ENCODE data around the gene SLC39A11.

DNA sequence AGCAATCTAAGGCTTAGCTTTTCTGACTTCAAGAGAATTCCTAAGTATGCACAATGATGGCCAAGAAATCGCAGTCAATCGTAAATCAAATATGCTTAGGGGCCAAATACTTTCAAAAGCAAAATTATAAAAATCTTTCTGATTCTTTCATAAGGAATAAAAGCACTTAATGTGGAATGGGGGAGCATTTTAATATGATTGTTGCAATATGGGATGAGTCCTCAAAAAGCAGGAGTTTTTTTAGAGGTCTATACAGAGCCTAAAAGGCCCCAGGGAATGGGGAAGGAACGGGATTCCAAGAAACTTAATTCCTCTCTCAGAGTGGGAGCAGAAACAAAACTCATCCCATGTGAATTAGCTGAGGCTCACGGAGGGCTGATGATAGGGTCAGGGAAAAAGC, 14.7 kb upstream of the SLC39A11 start:
- TF ChIP-seq RAD21 (IDR thresholded peaks at IDR 0.05; ENCODE audit: low read depth) (no peak), YY1 (IDR thresholded peaks at IDR 0.05; ENCODE audit: low read depth) (no peak), EP300 (IDR thresholded peaks at IDR 0.05; ENCODE audit: borderline replicate concordance) (no peak), TEAD4 (IDR thresholded peaks at IDR 0.05) (no peak), TCF12 (IDR thresholded peaks at IDR 0.05; ENCODE audit: low read depth) (no peak), TAF1 (IDR thresholded peaks at IDR 0.05; ENCODE audit: low read depth) (no peak), CEBPB (IDR thresholded peaks at IDR 0.05) (no peak), FOXM1 (IDR thresholded peaks at IDR 0.05; ENCODE audit: borderline replicate concordance, low read depth) (no peak), CREB1 (IDR thresholded peaks at IDR 0.05; ENCODE audit: low read depth) (no peak), EGR1 (IDR thresholded peaks at IDR 0.05) (no peak), NFIC (IDR thresholded peaks at IDR 0.05) (no peak)
- TF ChIP-seq, protein P1, sequence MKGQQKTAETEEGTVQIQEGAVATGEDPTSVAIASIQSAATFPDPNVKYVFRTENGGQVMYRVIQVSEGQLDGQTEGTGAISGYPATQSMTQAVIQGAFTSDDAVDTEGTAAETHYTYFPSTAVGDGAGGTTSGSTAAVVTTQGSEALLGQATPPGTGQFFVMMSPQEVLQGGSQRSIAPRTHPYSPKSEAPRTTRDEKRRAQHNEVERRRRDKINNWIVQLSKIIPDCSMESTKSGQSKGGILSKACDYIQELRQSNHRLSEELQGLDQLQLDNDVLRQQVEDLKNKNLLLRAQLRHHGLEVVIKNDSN (IDR thresholded peaks at IDR 0.05): no peak
- TF ChIP-seq, protein P2, sequence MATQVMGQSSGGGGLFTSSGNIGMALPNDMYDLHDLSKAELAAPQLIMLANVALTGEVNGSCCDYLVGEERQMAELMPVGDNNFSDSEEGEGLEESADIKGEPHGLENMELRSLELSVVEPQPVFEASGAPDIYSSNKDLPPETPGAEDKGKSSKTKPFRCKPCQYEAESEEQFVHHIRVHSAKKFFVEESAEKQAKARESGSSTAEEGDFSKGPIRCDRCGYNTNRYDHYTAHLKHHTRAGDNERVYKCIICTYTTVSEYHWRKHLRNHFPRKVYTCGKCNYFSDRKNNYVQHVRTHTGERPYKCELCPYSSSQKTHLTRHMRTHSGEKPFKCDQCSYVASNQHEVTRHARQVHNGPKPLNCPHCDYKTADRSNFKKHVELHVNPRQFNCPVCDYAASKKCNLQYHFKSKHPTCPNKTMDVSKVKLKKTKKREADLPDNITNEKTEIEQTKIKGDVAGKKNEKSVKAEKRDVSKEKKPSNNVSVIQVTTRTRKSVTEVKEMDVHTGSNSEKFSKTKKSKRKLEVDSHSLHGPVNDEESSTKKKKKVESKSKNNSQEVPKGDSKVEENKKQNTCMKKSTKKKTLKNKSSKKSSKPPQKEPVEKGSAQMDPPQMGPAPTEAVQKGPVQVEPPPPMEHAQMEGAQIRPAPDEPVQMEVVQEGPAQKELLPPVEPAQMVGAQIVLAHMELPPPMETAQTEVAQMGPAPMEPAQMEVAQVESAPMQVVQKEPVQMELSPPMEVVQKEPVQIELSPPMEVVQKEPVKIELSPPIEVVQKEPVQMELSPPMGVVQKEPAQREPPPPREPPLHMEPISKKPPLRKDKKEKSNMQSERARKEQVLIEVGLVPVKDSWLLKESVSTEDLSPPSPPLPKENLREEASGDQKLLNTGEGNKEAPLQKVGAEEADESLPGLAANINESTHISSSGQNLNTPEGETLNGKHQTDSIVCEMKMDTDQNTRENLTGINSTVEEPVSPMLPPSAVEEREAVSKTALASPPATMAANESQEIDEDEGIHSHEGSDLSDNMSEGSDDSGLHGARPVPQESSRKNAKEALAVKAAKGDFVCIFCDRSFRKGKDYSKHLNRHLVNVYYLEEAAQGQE (IDR thresholded peaks at IDR 0.05; ENCODE audit: low read depth): no peak
- TF ChIP-seq, protein P3, sequence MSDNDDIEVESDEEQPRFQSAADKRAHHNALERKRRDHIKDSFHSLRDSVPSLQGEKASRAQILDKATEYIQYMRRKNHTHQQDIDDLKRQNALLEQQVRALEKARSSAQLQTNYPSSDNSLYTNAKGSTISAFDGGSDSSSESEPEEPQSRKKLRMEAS (IDR thresholded peaks at IDR 0.05): no peak
